Trophoblast cell (in vitro differentiated cells and primary cell): ENCODE measurements around the gene WDR26.
A peak's percentile ranks its signal among the peaks of the same experiment; 100 is the strongest.

Experiments used
- DNase-seq, 2 donors: peaks; one replicate each; pipeline ENCODE4 v3.0.0-alpha.2; 2016
- H2AFZ ChIP-seq: 2 replicates; pipeline ENCODE4 v1.6.1; 2013; ENCODE audit warnings: low read length, moderate library complexity, mild to moderate bottlenecking; ENCODE audit not compliant: insufficient read depth, poor library complexity
- H2AK5ac ChIP-seq: 2 replicates; pipeline ENCODE4 v1.6.1; 2013; ENCODE audit warnings: mild to moderate bottlenecking, low read length
- H2BK120ac ChIP-seq: 2 replicates; pipeline ENCODE4 v1.6.1; 2013; ENCODE audit warnings: low read length, mild to moderate bottlenecking, moderate library complexity; ENCODE audit not compliant: insufficient read depth, poor library complexity
- H2BK12ac ChIP-seq: 2 replicates; pipeline ENCODE4 v1.6.1; 2013; ENCODE audit warnings: mild to moderate bottlenecking, low read length, moderate library complexity
- H2BK5ac ChIP-seq: 2 replicates; pipeline ENCODE4 v1.6.1; 2013; ENCODE audit warnings: low read length, low read depth, moderate library complexity, mild to moderate bottlenecking; ENCODE audit not compliant: poor library complexity
- H3K14ac ChIP-seq: 2 replicates; pipeline ENCODE4 v1.6.1; 2013; ENCODE audit warnings: mild to moderate bottlenecking, low read length
- H3K18ac ChIP-seq: 2 replicates; pipeline ENCODE4 v1.6.1; 2013; ENCODE audit warnings: mild to moderate bottlenecking, low read length
- H3K23ac ChIP-seq: 2 replicates; pipeline ENCODE4 v1.6.1; 2013; ENCODE audit warnings: low read length
- H3K27ac ChIP-seq: 2 replicates; pipeline ENCODE4 v1.5.1; 2013; ENCODE audit warnings: low read depth, mild to moderate bottlenecking, inconsistent platforms, low read length, moderate library complexity
- H3K27me3 ChIP-seq: 2 replicates; pipeline ENCODE4 v1.6.1; 2013; ENCODE audit warnings: inconsistent platforms, mild to moderate bottlenecking, low read length, moderate library complexity; ENCODE audit not compliant: insufficient read depth
- H3K36me3 ChIP-seq, 2 experiments: 1 replicate in 1 of 2; 2 replicates in 1 of 2; pipeline ENCODE4 v1.6.1; 2013; ENCODE audit warnings: low read length in 2 of 2, mild to moderate bottlenecking in 2 of 2, moderate library complexity in 1 of 2; ENCODE audit not compliant: insufficient read depth in 2 of 2, control insufficient read depth in 1 of 2
- H3K4ac ChIP-seq: 2 replicates; pipeline ENCODE4 v1.6.1; 2013; ENCODE audit warnings: low read depth, mild to moderate bottlenecking, low read length, moderate library complexity
- H3K4me1 ChIP-seq, 2 experiments: 1 replicate in 1 of 2; 2 replicates in 1 of 2; pipeline ENCODE4 v1.6.1; 2013; ENCODE audit warnings: low read length in 2 of 2, mild to moderate bottlenecking in 2 of 2, moderate library complexity in 1 of 2; ENCODE audit not compliant: insufficient read depth in 2 of 2, control insufficient read depth in 1 of 2
- H3K4me2 ChIP-seq: 2 replicates; pipeline ENCODE4 v1.6.1; 2013; ENCODE audit warnings: inconsistent platforms, mild to moderate bottlenecking, low read length, moderate library complexity
- H3K4me3 ChIP-seq: 2 replicates; pipeline ENCODE4 v1.5.1; 2013; ENCODE audit warnings: mild to moderate bottlenecking, low read depth, low read length, inconsistent platforms
- H3K79me1 ChIP-seq: one replicate; pipeline ENCODE4 v1.6.1; 2013; ENCODE audit warnings: low read length
- H3K79me2 ChIP-seq: 2 replicates; pipeline ENCODE4 v1.6.1; 2013; ENCODE audit warnings: low read length, mild to moderate bottlenecking; ENCODE audit not compliant: control insufficient read depth, insufficient read depth, poor library complexity
- H3K9ac ChIP-seq: 2 replicates; pipeline ENCODE4 v1.6.1; 2013; ENCODE audit warnings: mild to moderate bottlenecking, low read length
- H3K9me3 ChIP-seq: 2 replicates; pipeline ENCODE4 v1.6.1; 2013; ENCODE audit warnings: low read depth, mild to moderate bottlenecking, control low read depth, inconsistent platforms, low read length; ENCODE audit not compliant: insufficient read depth
- H4K12ac ChIP-seq: 2 replicates; pipeline ENCODE4 v1.6.1; 2013; ENCODE audit warnings: low read depth, mild to moderate bottlenecking, low read length, moderate library complexity
- H4K8ac ChIP-seq: 2 replicates; pipeline ENCODE4 v1.6.1; 2013; ENCODE audit warnings: low read depth, mild to moderate bottlenecking, low read length, moderate library complexity
- H4K91ac ChIP-seq: one replicate; pipeline ENCODE4 v1.6.1; 2013; ENCODE audit warnings: low read depth, mild to moderate bottlenecking, low read length, moderate library complexity
- WGBS: extraction: QIAGEN DNeasy Blood & Tissue Kit; methylation state at CpG from one replicate; pipeline ENCODE4 v1.1.7; 2013; ENCODE audit warnings: missing lambda C conversion rate; ENCODE audit not compliant: insufficient read length, insufficient coverage; ENCODE audit errors: extremely low coverage; 5-methylcytosine and 5-hydroxymethylcytosine counted together

The WDR26 gene

DNA sequence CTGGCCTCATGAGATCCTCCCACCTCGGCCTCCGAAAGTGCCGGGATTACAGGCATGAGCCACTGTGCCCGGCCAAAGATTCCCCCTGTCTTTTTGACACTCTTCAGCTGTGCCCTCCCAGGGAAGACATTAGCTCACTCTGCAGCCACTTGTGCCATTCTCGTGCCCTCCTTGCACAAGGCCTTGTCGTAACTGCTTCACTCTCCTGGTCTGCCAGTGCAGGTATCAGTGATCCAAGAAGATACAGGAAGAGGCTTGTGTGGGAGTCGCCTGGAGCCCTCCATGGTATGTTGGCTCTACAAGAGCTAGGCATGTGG lies 22.0 kb upstream of the WDR26 start:
- H2BK12ac ChIP-seq: peak overlapping the region; percentile 26
- H3K14ac ChIP-seq: peak overlapping the region; percentile 78
- H3K27me3 ChIP-seq: no peaks in the 10 kb centered on the region
- H3K4me2 ChIP-seq: no peak overlapping the region
- peak overlapping the region; percentile 44 for H2BK5ac ChIP-seq
- no peaks in the 10 kb centered on the region for H3K36me3 ChIP-seq
- no peaks in the 10 kb centered on the region for H3K79me2 ChIP-seq
- peaks cover 11 to 12% of the 10 kb centered on the region in 2 experiments for H3K4me1 ChIP-seq
- no peak overlapping the region for H3K9ac ChIP-seq
- H4K12ac ChIP-seq: no peak overlapping the region
- peak overlapping the region; percentile 31 for H2AK5ac ChIP-seq
- H4K91ac ChIP-seq: peak overlapping the region; percentile 76
- peak overlapping the region; percentile 57 for H2BK120ac ChIP-seq
- H3K18ac ChIP-seq: peak overlapping the region; percentile 40
- H3K4me3 ChIP-seq: no peak overlapping the region
- H3K23ac ChIP-seq: no peak overlapping the region
- H3K79me1 ChIP-seq: peaks cover 6% of the 10 kb centered on the region
- WGBS: no CpG with 5 or more reads among the region's 7 CpGs
- H3K27ac ChIP-seq: peak overlapping the region; percentile 35
- H2AFZ ChIP-seq: no peak overlapping the region
- H4K8ac ChIP-seq: peak overlapping the region; percentile 64
- H3K9me3 ChIP-seq: no peaks in the 10 kb centered on the region
- DNase-seq: no peak
- no peak overlapping the region for H3K4ac ChIP-seq

DNA sequence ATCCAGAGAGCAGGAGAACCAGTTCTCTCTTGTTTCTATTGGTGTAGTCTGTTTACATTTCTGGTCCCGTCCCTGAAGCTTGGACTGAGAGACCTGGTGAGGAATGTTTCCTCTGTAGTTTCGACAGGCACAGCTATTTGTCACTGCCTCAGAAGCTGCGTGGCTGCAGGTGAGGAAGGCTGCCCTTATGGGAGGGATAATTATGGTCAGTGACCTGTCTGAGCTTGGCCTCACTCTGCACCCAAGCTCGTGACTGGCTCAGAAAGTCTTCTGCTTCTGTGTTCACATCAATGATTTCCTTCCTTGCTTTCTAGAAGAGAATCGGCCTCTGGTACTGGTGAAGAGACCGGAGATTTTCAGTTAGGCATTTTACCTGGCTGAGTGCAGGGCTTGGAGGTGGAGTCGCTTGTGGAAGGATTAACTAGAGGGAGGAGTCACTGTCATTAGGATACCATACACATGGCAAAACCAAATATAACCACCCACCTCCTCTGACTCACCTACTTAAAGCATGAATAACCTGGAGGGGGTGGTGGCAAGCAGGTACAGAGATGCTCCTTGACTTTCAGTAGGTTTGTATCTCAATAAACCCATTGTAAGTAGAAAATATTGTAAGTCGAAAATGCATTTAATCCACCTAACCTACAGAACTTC lies 19.9 kb upstream of the WDR26 start:
- H3K4me2 ChIP-seq: peak overlapping the region; percentile 24
- no CpG with 5 or more reads among the region's 8 CpGs for WGBS
- DNase-seq: peak; percentile 87 to 90

DNA sequence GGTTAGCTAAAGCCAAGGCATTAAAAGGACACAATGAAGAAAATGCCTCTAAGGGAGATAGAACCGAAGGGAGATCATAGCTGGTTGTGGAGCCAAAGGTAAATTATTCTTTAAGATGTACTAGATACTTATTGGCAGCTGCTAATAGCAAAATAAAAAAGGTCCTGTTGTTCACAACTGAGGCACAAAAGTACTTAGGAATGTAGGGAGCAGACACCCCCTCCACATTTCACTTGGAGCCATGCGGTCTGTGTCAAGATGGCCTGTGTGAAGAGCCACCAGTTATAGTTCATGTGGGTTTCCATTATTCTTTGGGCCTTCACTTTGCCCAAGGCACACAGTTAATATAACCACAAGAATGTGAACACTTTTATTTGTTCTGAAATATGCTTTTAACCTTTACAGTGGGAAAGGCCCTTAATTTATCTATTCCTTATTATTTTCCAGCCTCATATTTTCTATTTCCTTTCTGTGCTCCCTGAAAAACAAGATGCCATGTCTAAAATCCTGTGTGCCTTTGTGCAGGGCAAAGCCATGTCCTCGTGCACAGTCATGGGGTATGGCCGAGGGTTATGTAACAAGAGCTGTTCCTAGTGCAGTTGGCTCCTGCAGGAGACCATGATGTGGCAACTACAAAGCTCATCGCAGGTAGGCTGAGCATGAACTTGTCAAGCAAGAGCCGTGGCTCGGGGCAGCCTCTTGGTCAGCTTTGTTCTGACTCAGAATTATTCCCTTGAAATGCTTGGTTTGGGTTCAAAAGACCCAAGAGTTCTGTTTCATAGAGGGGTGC lies 16.2 kb upstream of the WDR26 start:
- H3K4me1 ChIP-seq: peaks cover 3 to 5% of the 10 kb centered on the region in 2 experiments
- DNase-seq: peak; percentile 66 to 74
- no peak overlapping the region for H4K12ac ChIP-seq
- H3K18ac ChIP-seq: no peak overlapping the region
- no peak overlapping the region for H3K4me2 ChIP-seq
- no peak overlapping the region for H2BK12ac ChIP-seq
- H4K8ac ChIP-seq: no peak overlapping the region
- H3K14ac ChIP-seq: no peak overlapping the region
- no CpG with 5 or more reads among the region's 7 CpGs for WGBS
- no peak overlapping the region for H4K91ac ChIP-seq
- H3K79me1 ChIP-seq: no peaks in the 10 kb centered on the region
- no peaks in the 10 kb centered on the region for H3K9me3 ChIP-seq
- H3K27ac ChIP-seq: no peak overlapping the region
- H3K23ac ChIP-seq: no peak overlapping the region
- no peak overlapping the region for H3K4ac ChIP-seq
- H3K27me3 ChIP-seq: no peaks in the 10 kb centered on the region
- no peak overlapping the region for H3K9ac ChIP-seq
- H2BK5ac ChIP-seq: no peak overlapping the region
- no peaks in the 10 kb centered on the region for H3K36me3 ChIP-seq
- no peak overlapping the region for H3K4me3 ChIP-seq
- no peaks in the 10 kb centered on the region for H3K79me2 ChIP-seq
- no peak overlapping the region for H2BK120ac ChIP-seq
- no peak overlapping the region for H2AFZ ChIP-seq
- H2AK5ac ChIP-seq: no peak overlapping the region

More for the DNA sequence above, 19.9 kb upstream of the WDR26 start:
- H3K18ac ChIP-seq: no peak overlapping the region
- H3K4me1 ChIP-seq: peaks cover 11 to 12% of the 10 kb centered on the region in 2 experiments
- no peak overlapping the region for H3K23ac ChIP-seq
- H3K9me3 ChIP-seq: no peaks in the 10 kb centered on the region
- H2BK120ac ChIP-seq: no peak overlapping the region
- H3K14ac ChIP-seq: no peak overlapping the region
- no peaks in the 10 kb centered on the region for H3K79me2 ChIP-seq
- no peak overlapping the region for H3K9ac ChIP-seq
- no peak overlapping the region for H2AFZ ChIP-seq
- H2AK5ac ChIP-seq: no peak overlapping the region
- H3K79me1 ChIP-seq: peaks cover 6% of the 10 kb centered on the region
- H4K12ac ChIP-seq: no peak overlapping the region
- H3K27me3 ChIP-seq: no peaks in the 10 kb centered on the region
- H3K4me3 ChIP-seq: no peak overlapping the region
- peak overlapping the region; percentile 28 for H2BK5ac ChIP-seq
- H2BK12ac ChIP-seq: no peak overlapping the region
- no peak overlapping the region for H3K4ac ChIP-seq
- H4K8ac ChIP-seq: no peak overlapping the region
- peak overlapping the region; percentile 66 for H3K27ac ChIP-seq
- no peak overlapping the region for H4K91ac ChIP-seq
- no peaks in the 10 kb centered on the region for H3K36me3 ChIP-seq

DNA sequence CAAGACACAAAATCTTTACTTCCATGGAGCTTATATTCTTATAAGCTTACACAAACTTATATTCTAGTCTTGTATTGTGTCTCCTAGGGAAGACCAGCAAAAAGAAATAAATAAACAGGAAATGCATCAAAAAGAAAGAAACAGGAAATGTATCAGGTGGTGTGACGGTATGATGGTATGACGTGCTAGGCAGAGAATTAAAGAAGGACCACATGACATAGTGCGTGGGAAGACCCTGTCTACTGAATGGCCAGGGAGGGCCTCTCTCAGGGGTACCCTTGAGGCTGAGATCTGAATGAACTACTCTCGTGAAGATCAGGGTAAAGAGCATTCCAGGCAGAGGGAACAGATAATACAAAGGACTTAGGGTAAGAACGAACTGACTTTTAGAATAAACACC lies 15.6 kb upstream of the WDR26 start:
- Histone ChIP-seq H3K9me3 (no peaks in the 10 kb centered on the region), H3K79me2 (no peaks in the 10 kb centered on the region), H3K14ac (no peak overlapping the region), H3K27ac (no peak overlapping the region), H3K4me3 (no peak overlapping the region), H4K8ac (no peak overlapping the region), H2BK120ac (no peak overlapping the region), H4K12ac (no peak overlapping the region), H3K79me1 (no peaks in the 10 kb centered on the region), H2BK5ac (no peak overlapping the region), H3K9ac (no peak overlapping the region), H3K23ac (no peak overlapping the region), H4K91ac (no peak overlapping the region), H3K18ac (no peak overlapping the region), H3K4me2 (no peak overlapping the region), H3K4me1 (peaks cover 3 to 5% of the 10 kb centered on the region in 2 experiments), H2BK12ac (no peak overlapping the region), H3K27me3 (no peaks in the 10 kb centered on the region), H3K36me3 (no peaks in the 10 kb centered on the region), H3K4ac (no peak overlapping the region), H2AK5ac (no peak overlapping the region), H2AFZ (no peak overlapping the region)
- no peak for DNase-seq
- no CpG with 5 or more reads among the region's 5 CpGs for WGBS
